Measurements from ENCODE around the gene GRIP2.

DNA sequence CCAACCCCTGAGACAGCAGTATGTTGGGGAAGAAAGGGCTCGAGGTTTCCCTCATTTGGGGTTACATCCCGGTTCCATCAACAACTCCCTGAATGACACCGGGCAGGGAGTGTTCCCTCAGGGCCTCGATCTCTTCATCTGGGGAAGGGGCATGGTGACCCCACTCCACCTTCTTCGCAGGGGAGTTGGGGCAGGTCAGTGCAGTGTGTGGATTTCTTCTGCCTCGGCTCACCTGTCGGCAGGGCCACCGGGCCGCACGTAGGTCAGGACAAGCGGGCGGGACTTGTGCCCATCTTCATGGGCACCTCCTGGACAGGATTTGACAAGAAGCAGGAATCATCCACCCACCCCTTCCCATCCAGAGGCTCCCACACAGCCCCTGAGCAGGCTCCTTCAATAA lies 17.4 kb downstream of the GRIP2 start:
- no peak for TF ChIP-seq CTCF (conservative IDR thresholded peaks at IDR 0.05 in 1 of 2, IDR thresholded peaks at IDR 0.05 in 1 of 2; ENCODE audit: low read depth in 1 of 2, low read length in 2 of 2)
- no peak for TF ChIP-seq EZH2 (IDR thresholded peaks at IDR 0.05; ENCODE audit: low read length, missing control alignments)
